Liver (tissue), 9 donors: Measurements from ENCODE around the gene MOCS2. TPM values are rescaled to one million over a fixed set of nuclear protein-coding genes. Genes with fewer than 3 reads are reported as not detected.

ENCODE experiments used
- DNase-seq: peaks from one replicate; pipeline ENCODE4 v3.0.0-alpha.2; 2017; ENCODE audit warnings: low spot score
- H3K27ac ChIP-seq, 2 donors: one replicate each; pipeline ENCODE4 v1.7.0; 2013; ENCODE audit warnings: inconsistent platforms in 2 of 2, low read length in 2 of 2, control low read depth in 1 of 2, low read depth in 1 of 2, mild to moderate bottlenecking in 1 of 2
- H3K27me3 ChIP-seq, 4 donors: one replicate each; pipeline versions ENCODE4 v1.6.1 to v1.7.0; 2013; ENCODE audit warnings: low read length in 3 of 4, inconsistent platforms in 1 of 4, mild to moderate bottlenecking in 1 of 4, moderate library complexity in 1 of 4; ENCODE audit not compliant: control insufficient read depth in 4 of 4, insufficient read depth in 4 of 4
- H3K36me3 ChIP-seq, 4 donors: one replicate each; pipeline versions ENCODE4 v1.6.1 to v1.7.0; 2013; ENCODE audit warnings: low read length in 3 of 4, mild to moderate bottlenecking in 3 of 4, low read depth in 1 of 4, moderate library complexity in 1 of 4; ENCODE audit not compliant: control insufficient read depth in 4 of 4, insufficient read depth in 3 of 4
- H3K4me1 ChIP-seq, 4 donors: one replicate each; pipeline versions ENCODE4 v1.6.1 to v1.7.0; 2013; ENCODE audit warnings: low read length in 3 of 4, mild to moderate bottlenecking in 3 of 4, moderate library complexity in 1 of 4; ENCODE audit not compliant: control insufficient read depth in 4 of 4, insufficient read depth in 4 of 4
- H3K4me3 ChIP-seq, 3 donors: one replicate each; pipeline versions ENCODE4 v1.6.1 to v1.7.0; 2013; ENCODE audit warnings: low read length in 3 of 3, control low read depth in 1 of 3, low read depth in 1 of 3, mild to moderate bottlenecking in 1 of 3
- H3K9ac ChIP-seq, 2 donors: one replicate each; pipeline ENCODE4 v1.7.0; 2013; ENCODE audit warnings: low read length in 2 of 2, mild to moderate bottlenecking in 2 of 2, moderate library complexity in 2 of 2, control low read depth in 1 of 2, low read depth in 1 of 2
- H3K9me3 ChIP-seq, 4 donors: one replicate each; pipeline versions ENCODE4 v1.6.1 to v1.7.0; 2013; ENCODE audit warnings: low read length in 3 of 4; ENCODE audit not compliant: control insufficient read depth in 4 of 4
- ATF3 ChIP-seq: IDR thresholded peaks from 2 replicates; pipeline ENCODE4 v1.6.1; 2016; ENCODE audit warnings: antibody characterized with exemption
- CTCF ChIP-seq: fragments of 150-350 bp; IDR thresholded peaks from 2 replicates; pipeline ENCODE4 v1.5.1; 2017; ENCODE audit warnings: improper control_type of control experiment, low read depth, low read length; ENCODE audit not compliant: missing input control
- EGR1 ChIP-seq, 2 donors: IDR thresholded peaks; 2 replicates each; pipeline ENCODE4 v1.6.1; 2016 to 2018; ENCODE audit warnings: antibody characterized with exemption in 2 of 2, low read depth in 2 of 2
- FOXA1 ChIP-seq: IDR thresholded peaks from 2 replicates; pipeline ENCODE4 v1.6.1; 2016; ENCODE audit warnings: antibody characterized with exemption
- FOXA2 ChIP-seq: IDR thresholded peaks from 2 replicates; pipeline ENCODE4 v1.6.1; 2016; ENCODE audit warnings: antibody characterized with exemption
- GABPA ChIP-seq, 2 donors: IDR thresholded peaks in 1 of 2; conservative IDR thresholded peaks in 1 of 2; 2 replicates each; pipeline ENCODE4 v1.6.1; 2016; ENCODE audit warnings: antibody characterized with exemption in 2 of 2, mild to moderate bottlenecking in 1 of 2, moderate library complexity in 1 of 2
- HNF4A ChIP-seq, 2 donors: conservative IDR thresholded peaks; 2 replicates each; pipeline ENCODE4 v1.6.1; 2016; ENCODE audit warnings: antibody characterized with exemption in 2 of 2, mild to moderate bottlenecking in 2 of 2
- HNF4G ChIP-seq: IDR thresholded peaks from 2 replicates; pipeline ENCODE4 v1.6.1; 2016; ENCODE audit warnings: antibody characterized with exemption
- JUND ChIP-seq, 2 donors: IDR thresholded peaks; 2 replicates each; pipeline ENCODE4 v1.6.1; 2016; ENCODE audit warnings: antibody characterized with exemption in 2 of 2
- MAX ChIP-seq: IDR thresholded peaks from 2 replicates; pipeline ENCODE4 v1.6.1; 2016; ENCODE audit warnings: antibody characterized with exemption
- NR2F2 ChIP-seq: IDR thresholded peaks from 2 replicates; pipeline ENCODE4 v1.6.1; 2016; ENCODE audit warnings: antibody characterized with exemption
- RAD21 ChIP-seq, 2 donors: IDR thresholded peaks; 2 replicates each; pipeline ENCODE4 v1.6.1; 2016; ENCODE audit warnings: antibody characterized with exemption in 2 of 2, mild to moderate bottlenecking in 2 of 2
- REST ChIP-seq: IDR thresholded peaks from 2 replicates; pipeline ENCODE4 v1.6.1; 2016; ENCODE audit warnings: antibody characterized with exemption, mild to moderate bottlenecking
- RXRA ChIP-seq, 2 donors: IDR thresholded peaks; 2 replicates each; pipeline ENCODE4 v1.6.1; 2017 to 2018; ENCODE audit warnings: antibody characterized with exemption in 2 of 2, mild to moderate bottlenecking in 1 of 2
- SP1 ChIP-seq: IDR thresholded peaks from 2 replicates; pipeline ENCODE4 v1.6.1; 2018; ENCODE audit warnings: antibody characterized with exemption, mild to moderate bottlenecking
- TAF1 ChIP-seq: conservative IDR thresholded peaks from 2 replicates; pipeline ENCODE4 v1.6.1; 2016; ENCODE audit warnings: antibody characterized with exemption, mild to moderate bottlenecking
- YY1 ChIP-seq: IDR thresholded peaks from 2 replicates; pipeline ENCODE4 v1.6.1; 2016; ENCODE audit warnings: antibody characterized with exemption, mild to moderate bottlenecking
- ZBTB33 ChIP-seq: IDR thresholded peaks from 2 replicates; pipeline ENCODE4 v1.6.1; 2016; ENCODE audit warnings: antibody characterized with exemption
- WGBS: extraction: QIAGEN DNeasy Blood & Tissue Kit; methylation state at CpG from one replicate; pipeline ENCODE4 v1.1.7; 2013; 5-methylcytosine and 5-hydroxymethylcytosine counted together
- polyA plus RNA-seq, 2 donors: library from polyadenylated mRNA; stranded (reverse) in 1 of 2; unstranded in 1 of 2; fragments of 200-250 nt in 1 of 2; fragments of >200 nt in 1 of 2; fragmentation: Nextera tagmentation in 1 of 2; extraction: Ambion mirVana in 1 of 2; gene quantifications; one replicate each; pipeline versions ENCODE4 v1.2.1 to v1.2.3, GENCODE V29; 2013 to 2015
- total RNA-seq, 2 donors: library from RNA; depleted of rRNA; stranded (reverse); fragments of >200 nt; gene quantifications; one replicate each; pipeline ENCODE4 v1.2.3, GENCODE V29; 2014
- donor health status: healthy.
- donor health status: healthy.
- donor health status: healthy.
- donor health status: healthy.
- donor health status: healthy.

Gene MOCS2
- total and polyA plus RNA-seq, 4 donors: 13.2 to 58.5 (median 39.1) TPM

GRCh38 chr5:53109056-53109442 lies 508 bp downstream of the MOCS2 start:
- peaks cover 0 to 6% (median 3%) of the 10 kb centered on the region in 4 donors for H3K36me3 ChIP-seq
- H3K27ac ChIP-seq: peak overlapping the region; percentile 59 to 89
- no peaks in the 10 kb centered on the region for H3K9me3 ChIP-seq
- H3K4me1 ChIP-seq: peaks cover 2 to 26% (median 8%) of the 10 kb centered on the region in 4 donors
- WGBS: 2% methylated on average over 11 of the region's 11 CpGs
- peak; percentile 43 for TF ChIP-seq MAX
- no peak for TF ChIP-seq JUND (IDR thresholded peaks at IDR 0.05)
- TF ChIP-seq GABPA (IDR thresholded peaks at IDR 0.05 in 1 of 2, conservative IDR thresholded peaks at IDR 0.05 in 1 of 2): peak in 1 of 2 donors; percentile 2
- peak in 1 of 2 donors; percentile 24 for TF ChIP-seq HNF4A (conservative IDR thresholded peaks at IDR 0.05)
- no peak for TF ChIP-seq ATF3
- TF ChIP-seq FOXA1: no peak
- TF ChIP-seq RXRA (IDR thresholded peaks at IDR 0.05): peak in 1 of 2 donors; percentile 9
- TF ChIP-seq HNF4G: no peak
- TF ChIP-seq SP1: no peak
- TF ChIP-seq YY1: peak; percentile 51
- TF ChIP-seq FOXA2: no peak
- TF ChIP-seq EGR1 (IDR thresholded peaks at IDR 0.05; ENCODE audit: low read depth in 2 of 2): no peak
- H3K4me3 ChIP-seq: peak overlapping the region; percentile 76 to 99 (median 86)
- DNase-seq: no peak
- H3K9ac ChIP-seq: peak overlapping the region; percentile 91 to 96
- H3K27me3 ChIP-seq: no peaks in the 10 kb centered on the region

GRCh38 chr5:53105611-53106300 lies 3.8 kb downstream of the MOCS2 start:
- no peak overlapping the region for H3K27ac ChIP-seq
- 93% methylated on average over 5 of the region's 5 CpGs for WGBS
- no peak for DNase-seq
- no peaks in the 10 kb centered on the region for H3K9me3 ChIP-seq
- no peak for TF ChIP-seq NR2F2
- no peak for TF ChIP-seq TAF1
- TF ChIP-seq CTCF: no peak
- TF ChIP-seq FOXA1: no peak
- TF ChIP-seq JUND (IDR thresholded peaks at IDR 0.05): no peak
- TF ChIP-seq ZBTB33: no peak
- no peak for TF ChIP-seq RAD21 (IDR thresholded peaks at IDR 0.05)
- no peak for TF ChIP-seq HNF4G
- no peak for TF ChIP-seq ATF3
- no peak for TF ChIP-seq FOXA2
- TF ChIP-seq REST: no peak
- no peak for TF ChIP-seq MAX
- no peak for TF ChIP-seq YY1
- TF ChIP-seq EGR1 (IDR thresholded peaks at IDR 0.05; ENCODE audit: low read depth in 2 of 2): no peak
- no peak for TF ChIP-seq GABPA (IDR thresholded peaks at IDR 0.05 in 1 of 2, conservative IDR thresholded peaks at IDR 0.05 in 1 of 2)
- TF ChIP-seq HNF4A (conservative IDR thresholded peaks at IDR 0.05): no peak
- TF ChIP-seq SP1: no peak
- TF ChIP-seq RXRA (IDR thresholded peaks at IDR 0.05): no peak
- no peak overlapping the region for H3K9ac ChIP-seq
- H3K4me1 ChIP-seq: peaks cover 2 to 20% (median 7%) of the 10 kb centered on the region in 4 donors
- no peak overlapping the region for H3K4me3 ChIP-seq
- peaks cover 5 to 18% (median 12%) of the 10 kb centered on the region in 4 donors for H3K36me3 ChIP-seq
- H3K27me3 ChIP-seq: no peaks in the 10 kb centered on the region
